ENCODE results near the gene CIROP.

Gene CIROP

DNA sequence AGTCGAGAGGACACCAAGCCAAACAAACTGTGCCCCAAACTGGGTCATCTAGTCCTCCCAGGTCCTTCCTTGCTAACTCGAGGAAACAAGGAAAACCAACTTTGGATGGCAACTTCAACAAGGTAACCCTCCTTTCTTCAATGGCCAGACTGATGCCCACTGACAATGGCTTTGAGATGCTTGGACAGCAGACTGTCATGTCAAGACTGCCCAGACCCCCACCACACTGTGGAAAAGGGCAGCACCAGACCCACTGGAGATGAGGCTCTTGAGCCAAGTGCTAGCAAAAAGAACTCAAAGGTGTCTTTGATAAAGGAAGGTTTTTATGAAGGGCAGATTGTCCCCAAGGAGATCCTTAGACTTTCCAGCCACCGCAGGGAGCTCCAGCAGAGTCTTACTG, 38.4 kb downstream of the CIROP start:
- Histone ChIP-seq H3K36me3 (peaks cover 70% of the 10 kb centered on the region), H3K27me3 (no peaks in the 10 kb centered on the region), H3K4me3 (ENCODE audit: low read depth, low read length) (no peak overlapping the region), H3K9me3 (no peaks in the 10 kb centered on the region), H3K4me1 (peaks cover 9% of the 10 kb centered on the region)
- DNase-seq, result no peak
- TF ChIP-seq, protein P1, sequence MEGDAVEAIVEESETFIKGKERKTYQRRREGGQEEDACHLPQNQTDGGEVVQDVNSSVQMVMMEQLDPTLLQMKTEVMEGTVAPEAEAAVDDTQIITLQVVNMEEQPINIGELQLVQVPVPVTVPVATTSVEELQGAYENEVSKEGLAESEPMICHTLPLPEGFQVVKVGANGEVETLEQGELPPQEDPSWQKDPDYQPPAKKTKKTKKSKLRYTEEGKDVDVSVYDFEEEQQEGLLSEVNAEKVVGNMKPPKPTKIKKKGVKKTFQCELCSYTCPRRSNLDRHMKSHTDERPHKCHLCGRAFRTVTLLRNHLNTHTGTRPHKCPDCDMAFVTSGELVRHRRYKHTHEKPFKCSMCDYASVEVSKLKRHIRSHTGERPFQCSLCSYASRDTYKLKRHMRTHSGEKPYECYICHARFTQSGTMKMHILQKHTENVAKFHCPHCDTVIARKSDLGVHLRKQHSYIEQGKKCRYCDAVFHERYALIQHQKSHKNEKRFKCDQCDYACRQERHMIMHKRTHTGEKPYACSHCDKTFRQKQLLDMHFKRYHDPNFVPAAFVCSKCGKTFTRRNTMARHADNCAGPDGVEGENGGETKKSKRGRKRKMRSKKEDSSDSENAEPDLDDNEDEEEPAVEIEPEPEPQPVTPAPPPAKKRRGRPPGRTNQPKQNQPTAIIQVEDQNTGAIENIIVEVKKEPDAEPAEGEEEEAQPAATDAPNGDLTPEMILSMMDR (IDR thresholded peaks at IDR 0.05; ENCODE audit: low read depth, low read length), result no peak

DNA sequence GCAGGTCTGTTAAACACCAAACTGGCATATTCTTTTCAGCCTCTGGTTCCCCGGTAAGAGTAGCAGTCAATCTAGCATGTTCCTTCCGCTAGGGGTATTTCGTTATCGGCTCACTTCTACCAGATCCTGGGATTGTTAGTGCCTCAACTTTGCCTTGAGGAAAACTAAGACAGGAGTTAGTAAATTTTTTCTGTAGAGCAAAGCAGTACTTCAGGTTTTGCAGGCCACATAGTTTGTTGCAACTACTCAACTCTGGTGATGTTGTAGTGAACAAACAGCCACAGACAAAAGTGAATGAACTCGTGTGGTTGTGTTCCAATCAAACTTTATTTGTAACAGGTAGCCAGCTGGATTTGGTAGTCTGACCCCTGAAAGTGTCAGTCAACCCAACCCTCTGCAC, 41.2 kb downstream of the CIROP start:
- peaks cover 81% of the 10 kb centered on the region for H3K36me3 ChIP-seq

DNA sequence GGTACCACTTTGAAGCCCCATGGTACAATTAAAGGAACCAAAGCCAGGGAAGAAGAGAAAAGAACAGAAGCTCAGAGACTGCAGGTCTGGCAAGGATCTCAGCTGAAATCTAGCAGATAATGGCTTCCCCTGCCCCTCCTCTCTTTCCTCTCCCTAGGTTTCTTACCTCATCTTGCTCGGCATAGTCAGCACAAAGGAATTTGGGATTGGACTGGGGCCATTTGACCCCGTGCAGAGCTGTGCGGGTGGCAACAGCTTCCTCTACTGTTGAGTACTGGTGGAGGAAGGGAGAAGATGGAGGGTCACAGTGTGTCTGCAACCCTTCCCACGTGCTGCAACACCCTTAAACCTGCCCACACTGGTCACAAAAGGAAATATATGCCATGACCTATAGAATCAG, 42.8 kb downstream of the CIROP start:
- Histone ChIP-seq H3K36me3 (peaks cover 69% of the 10 kb centered on the region), H3K9me3 (no peaks in the 10 kb centered on the region), H3K4me3 (ENCODE audit: low read depth, low read length) (no peak overlapping the region), H3K4me1 (no peaks in the 10 kb centered on the region), H3K27me3 (no peaks in the 10 kb centered on the region)
- TF ChIP-seq, protein P1 (IDR thresholded peaks at IDR 0.05; ENCODE audit: low read depth, low read length), result no peak
- no peak for DNase-seq

More for the DNA sequence above, 41.2 kb downstream of the CIROP start:
- DNase-seq, result no peak
- no peak overlapping the region for H3K4me3 ChIP-seq (ENCODE audit: low read depth, low read length)
- no peaks in the 10 kb centered on the region for H3K9me3 ChIP-seq
- H3K4me1 ChIP-seq, result peaks cover under 1% of the 10 kb centered on the region; the same call in 1 of the 2 replicates
- H3K27me3 ChIP-seq, result no peaks in the 10 kb centered on the region
- TF ChIP-seq, protein P1 (IDR thresholded peaks at IDR 0.05; ENCODE audit: low read depth, low read length), result no peak

DNA sequence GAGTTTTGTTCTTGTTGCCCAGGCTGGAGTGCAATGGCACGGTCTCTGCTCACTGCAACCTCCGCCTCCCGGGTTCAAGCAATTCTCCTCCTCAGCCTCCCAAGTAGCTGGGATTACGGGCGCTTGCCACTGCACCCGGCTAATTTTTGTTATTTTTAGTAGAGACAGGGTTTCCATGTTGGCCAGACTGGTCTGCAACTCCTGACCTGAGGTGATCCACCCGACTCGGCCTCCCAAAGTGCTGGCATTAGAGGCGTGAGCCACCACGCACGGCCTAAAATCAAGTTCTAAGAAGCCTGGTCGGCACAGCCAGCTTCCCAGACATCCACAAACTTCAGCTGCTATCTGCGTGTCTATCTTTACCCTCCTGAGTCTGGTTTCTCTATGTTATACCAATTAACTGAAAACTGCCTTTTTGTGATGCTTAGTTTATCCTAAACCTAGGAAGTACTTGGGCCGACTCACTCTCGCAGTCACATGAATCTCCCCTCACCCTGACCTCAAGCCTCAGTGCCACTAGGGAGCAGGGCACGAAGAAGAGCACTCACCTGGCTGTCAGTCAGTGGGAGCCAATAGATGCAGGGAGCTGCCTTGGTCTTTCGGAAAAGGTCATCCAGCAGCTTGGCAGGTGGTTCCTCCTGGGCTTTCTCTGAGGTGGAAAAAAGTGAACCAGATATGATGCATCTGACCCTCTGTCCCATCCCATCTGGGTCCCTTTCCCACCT, 44.1 kb downstream of the CIROP start:
- no peaks in the 10 kb centered on the region for H3K27me3 ChIP-seq
- DNase-seq, result no peak
- H3K36me3 ChIP-seq, result peaks cover 57% of the 10 kb centered on the region
- no peaks in the 10 kb centered on the region for H3K9me3 ChIP-seq
- H3K4me3 ChIP-seq (ENCODE audit: low read depth, low read length), result no peak overlapping the region
- H3K4me1 ChIP-seq, result peaks cover 3% of the 10 kb centered on the region; the same call in 1 of the 2 replicates
- TF ChIP-seq, protein P1 (IDR thresholded peaks at IDR 0.05; ENCODE audit: low read depth, low read length), result no peak

DNA sequence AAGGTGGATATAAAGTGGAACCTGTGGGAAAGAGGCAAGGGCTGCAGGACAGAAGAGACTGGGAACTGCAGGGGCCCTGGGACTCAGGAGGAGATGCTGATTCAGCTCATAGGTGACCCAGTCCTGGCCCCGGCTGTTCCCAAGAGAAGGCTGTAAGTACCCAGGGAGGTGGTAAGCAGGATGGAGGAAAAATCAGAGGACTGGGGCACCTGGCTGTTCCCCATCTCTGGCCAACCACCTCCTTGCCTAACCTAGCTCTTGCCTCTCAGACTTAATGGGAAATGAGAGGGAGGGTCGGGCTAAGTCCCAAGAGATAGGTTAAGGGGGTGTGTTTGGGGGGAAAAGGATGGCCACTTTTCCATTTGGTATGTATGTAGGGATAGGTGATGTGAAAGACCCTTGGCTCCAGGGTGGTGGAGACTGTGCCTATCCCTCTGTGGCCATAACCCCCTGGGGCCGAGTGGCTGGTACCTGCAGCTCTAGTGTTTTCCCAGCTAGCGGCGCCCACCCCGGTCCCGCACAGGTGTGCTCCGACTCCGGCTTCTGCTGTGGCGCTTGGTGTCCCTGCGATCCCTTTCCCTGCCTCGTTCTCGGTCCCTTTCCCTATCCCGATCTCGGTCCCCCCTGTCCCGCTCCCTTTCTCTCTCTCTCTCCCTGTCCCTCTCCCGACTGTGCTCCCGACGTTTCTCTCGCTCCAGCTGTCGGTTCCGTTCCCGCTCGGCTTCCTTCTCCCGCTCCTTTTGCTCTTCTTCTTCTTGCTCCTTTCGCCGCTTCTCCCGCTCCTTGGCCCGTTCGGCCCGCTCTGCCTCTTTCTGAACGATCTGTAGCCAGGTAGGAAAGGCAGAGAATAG, 45.9 kb downstream of the CIROP start:
- peaks cover 11% of the 10 kb centered on the region for H3K4me1 ChIP-seq
- peaks cover 54% of the 10 kb centered on the region for H3K36me3 ChIP-seq

More for the DNA sequence above, 45.9 kb downstream of the CIROP start:
- TF ChIP-seq, protein P1 (IDR thresholded peaks at IDR 0.05; ENCODE audit: low read depth, low read length), result no peak
- Histone ChIP-seq H3K4me3 (ENCODE audit: low read depth, low read length) (no peak overlapping the region), H3K27me3 (no peaks in the 10 kb centered on the region), H3K9me3 (no peaks in the 10 kb centered on the region)
- no peak for DNase-seq
